K562 (cell line): Measurements from ENCODE around the gene FRMD4A. TPM values are rescaled to one million over a fixed set of nuclear protein-coding genes. Genes with fewer than 3 reads are reported as not detected.

Source experiments
- ATAC-seq: fragments of 200-7000 bp; cut with Tn5 transposase; 3 replicates; pipeline ENCODE4 v1.9.1; 2020; ENCODE audit warnings: moderate library complexity
- BruUV-seq: library from RNA; stranded (reverse); fragments of 400-500 nt; replicated peaks from 2 replicates; lab custom pipeline; 2021; lab: Mats Ljungman, UMichigan
- CTCF ChIA-PET: fragments of 300-600 bp; formaldehyde crosslinking; extraction: SDS; loops from one replicate; lab custom pipeline; 2021; ENCODE audit warnings: low intra/inter-chr PET ratio; lab: Yijun Ruan, JAX
- POLR2A ChIA-PET: fragments of 300-600, 350-650 bp; sonication (Branson Sonifier 250); formaldehyde crosslinking; extraction: SDS; loops from one replicate; lab custom pipeline; 2021; ENCODE audit warnings: antibody characterized with exemption, inconsistent platforms; lab: Yijun Ruan, JAX
- DNase-seq, 4 experiments: peaks; one replicate each; pipeline versions ENCODE4 v3.0.0 to v3.0.0-alpha.2; 2011 to 2018; ENCODE audit warnings: low spot score in 3 of 4, mixed read lengths in 3 of 4; ENCODE audit errors: extremely low read depth in 1 of 4
- FAIRE-seq: peaks from 2 replicates; lab custom pipeline; 2011; peaks lifted over from hg19 to GRCh38; lab: Jason Lieb, UNC
- H2AFZ ChIP-seq: 2 replicates; pipeline ENCODE4 v1.6.0; 2011; ENCODE audit warnings: low read depth, low read length, control low read depth, inconsistent platforms
- H3K27ac ChIP-seq: fragments of 200-600 bp; 3 replicates; pipeline ENCODE4 v1.8.0; 2011; ENCODE audit warnings: low read depth, mild to moderate bottlenecking, control low read depth, inconsistent platforms, low read length, moderate library complexity, mixed read lengths; ENCODE audit errors: extremely low read depth
- H3K27me3 ChIP-seq, 2 experiments: fragments of 300-600 bp in 1 of 2; 2 replicates in 1 of 2; 3 replicates in 1 of 2; pipeline versions ENCODE4 v1.6.0 to v1.8.0; 2011; ENCODE audit warnings: inconsistent platforms in 2 of 2, low read length in 2 of 2, mild to moderate bottlenecking in 1 of 2, mixed read lengths in 1 of 2, moderate library complexity in 1 of 2; ENCODE audit not compliant: control insufficient read depth in 2 of 2, insufficient read depth in 2 of 2
- H3K36me3 ChIP-seq: fragments of 300-600 bp; 3 replicates; pipeline ENCODE4 v1.8.0; 2011; ENCODE audit warnings: mild to moderate bottlenecking, low read length, inconsistent platforms; ENCODE audit not compliant: control insufficient read depth, insufficient read depth
- H3K4me1 ChIP-seq, 2 experiments: fragments of 200-600 bp in 1 of 2; replicated peaks in 1 of 2; 2 replicates in 1 of 2; 3 replicates in 1 of 2; pipeline versions ENCODE4 v1.5.1 to v1.8.0; 2011; ENCODE audit warnings: inconsistent platforms in 2 of 2, low read length in 2 of 2, mild to moderate bottlenecking in 1 of 2, mixed read lengths in 1 of 2, moderate library complexity in 1 of 2; ENCODE audit not compliant: control insufficient read depth in 2 of 2, insufficient read depth in 2 of 2
- H3K4me2 ChIP-seq: 2 replicates; pipeline ENCODE4 v1.6.1; 2011; ENCODE audit warnings: low read length, control low read depth, inconsistent platforms, mixed read lengths; ENCODE audit not compliant: insufficient read depth
- H3K4me3 ChIP-seq: fragments of 200-600 bp; sonication (generic), shearing (Covaris generic); 2 replicates; pipeline ENCODE4 v1.5.1; 2016; ENCODE audit warnings: control low read depth, inconsistent platforms
- H3K79me2 ChIP-seq: fragments of 200-600 bp; 3 replicates; pipeline ENCODE4 v1.8.0; 2011; ENCODE audit warnings: low read length, inconsistent platforms; ENCODE audit not compliant: control insufficient read depth, insufficient read depth
- H3K9ac ChIP-seq, 2 experiments: 2 replicates each; pipeline versions ENCODE4 v1.6.0 to v1.6.1; 2011; ENCODE audit warnings: low read depth in 2 of 2, low read length in 2 of 2, control low read depth in 1 of 2, inconsistent platforms in 1 of 2, mild to moderate bottlenecking in 1 of 2, mixed read lengths in 1 of 2; ENCODE audit not compliant: insufficient read depth in 1 of 2
- H3K9me1 ChIP-seq: one replicate; pipeline ENCODE4 v1.6.0; 2011; ENCODE audit warnings: inconsistent platforms, mild to moderate bottlenecking, low read length, moderate library complexity; ENCODE audit not compliant: control insufficient read depth, insufficient read depth
- H3K9me3 ChIP-seq: replicated peaks from 2 replicates; pipeline ENCODE4 v1.5.1; 2011; ENCODE audit warnings: low read depth, low read length, inconsistent platforms; ENCODE audit not compliant: control insufficient read depth, insufficient read depth
- H4K20me1 ChIP-seq: replicated peaks from 2 replicates; pipeline ENCODE4 v1.6.1; 2011; ENCODE audit warnings: low read length, inconsistent platforms, mixed read lengths; ENCODE audit not compliant: control insufficient read depth, insufficient read depth
- CTBP1 ChIP-seq: fragments of 450-650 bp; IDR thresholded peaks from 2 replicates; pipeline ENCODE4 v1.6.1; 2016; ENCODE audit warnings: borderline replicate concordance
- HDAC6 ChIP-seq: IDR thresholded peaks from 2 replicates; pipeline ENCODE4 v1.6.1; 2012; ENCODE audit warnings: low read depth, mild to moderate bottlenecking, control low read depth, inconsistent platforms, low read length, moderate library complexity
- HDAC8 ChIP-seq: fragments of 450-650 bp; IDR thresholded peaks from 2 replicates; pipeline ENCODE4 v1.6.1; 2016; ENCODE audit warnings: mild to moderate bottlenecking, missing genetic modification characterization, moderate library complexity, missing compliant biosample characterization
- HIVEP1 ChIP-seq: fragments of 250-450 bp; sonication (Bioruptor Pico); IDR thresholded peaks from 2 replicates; pipeline ENCODE4 v1.4.0; 2020; ENCODE audit warnings: mild to moderate bottlenecking
- IFI16 ChIP-seq: fragments of 250-450 bp; sonication (Bioruptor Pico); IDR thresholded peaks from 2 replicates; pipeline ENCODE4 v2.1.2; 2022; ENCODE audit warnings: mild to moderate bottlenecking, inconsistent platforms
- ILK ChIP-seq: fragments of 450-650 bp; IDR thresholded peaks from 2 replicates; pipeline ENCODE4 v1.6.1; 2016; ENCODE audit warnings: missing genetic modification characterization, low read depth, mild to moderate bottlenecking, missing compliant biosample characterization, moderate library complexity, borderline replicate concordance
- MTA1 ChIP-seq: fragments of 450-650 bp; IDR thresholded peaks from 2 replicates; pipeline ENCODE4 v1.6.1; 2017; ENCODE audit warnings: borderline replicate concordance
- NEUROD1 ChIP-seq: fragments of 150-350 bp; IDR thresholded peaks from 2 replicates; pipeline ENCODE4 v1.6.1; 2014; ENCODE audit warnings: borderline replicate concordance, low read length, low read depth; ENCODE audit not compliant: partially characterized antibody
- PPARD ChIP-seq: fragments of 250-450 bp; sonication (Bioruptor Pico); IDR thresholded peaks from 2 replicates; pipeline ENCODE4 v1.8.0; 2022; ENCODE audit warnings: inconsistent platforms, mild to moderate bottlenecking, moderate library complexity
- RCOR1 ChIP-seq, 2 experiments: IDR thresholded peaks; 2 replicates each; pipeline ENCODE4 v1.6.1; 2012; ENCODE audit warnings: low read depth in 2 of 2, low read length in 2 of 2, borderline replicate concordance in 1 of 2, improper control_type of control experiment in 1 of 2
- ZFP1 ChIP-seq: fragments of 450-650 bp; formaldehyde crosslinking; IDR thresholded peaks from 2 replicates; pipeline ENCODE4 v1.4.0; 2020; ENCODE audit warnings: mild to moderate bottlenecking, mixed read lengths
- ZNF134 ChIP-seq: fragments of 250-450 bp; sonication (Bioruptor Pico); conservative IDR thresholded peaks from 2 replicates; pipeline ENCODE4 v1.4.0; 2020
- ZNF175 ChIP-seq: fragments of 200-800 bp; sonication (Bioruptor generic); IDR thresholded peaks from 2 replicates; pipeline ENCODE4 v1.6.1; 2016; ENCODE audit warnings: low read depth, mild to moderate bottlenecking, missing genetic modification characterization, missing compliant biosample characterization
- ZNF444 ChIP-seq: fragments of 250-450 bp; sonication (Bioruptor Pico); IDR thresholded peaks from 2 replicates; pipeline ENCODE4 v1.4.0; 2020; ENCODE audit warnings: mild to moderate bottlenecking, moderate library complexity
- WGBS: fragments of 100-300 bp; shearing (Covaris generic); methylation state at CpG from one replicate; pipeline ENCODE4 v1.1.6; 2016; ENCODE audit warnings: low coverage, mixed read lengths; ENCODE audit not compliant: insufficient coverage; ENCODE audit errors: missing lambda C conversion rate; 5-methylcytosine and 5-hydroxymethylcytosine counted together
- in situ Hi-C: fragments of 300-500 bp; cut with MboI; formaldehyde crosslinking; loops from 4 replicates; pipeline ENCODE4 v1.15.0; 2018; ENCODE audit warnings: inconsistent platforms, mixed read lengths
- intact Hi-C: fragments of 100-400 bp; cut with micrococcal nuclease; formaldehyde crosslinking; loops from 2 replicates; pipeline ENCODE4 v1.14.2; 2022
- polyA plus RNA-seq, 8 experiments: library from polyadenylated mRNA; depleted of rRNA in 4 of 8; stranded (reverse) in 5 of 8; unstranded in 3 of 8; fragments of >200 nt; fragmentation: Nextera tagmentation in 2 of 8; fragmentation: Illumina TruSeq in 1 of 8; extraction: Ambion mirVana in 2 of 8; extraction: Trizol in 1 of 8; gene quantifications; 2 replicates each; pipeline versions ENCODE4 v1.2.1 to v1.2.3, GENCODE V29; 2011 to 2014; ENCODE audit warnings: inconsistent platforms in 1 of 8, missing spikeins in 1 of 8
- total RNA-seq, 7 experiments: library from RNA; depleted of rRNA in 6 of 7; stranded (reverse); fragments of >200 nt in 6 of 7; fragmentation: Illumina TruSeq in 2 of 7; extraction: Trizol in 2 of 7; gene quantifications; 2 replicates each; pipeline versions ENCODE4 v1.2.1 to v1.2.3, GENCODE V29; 2011 to 2021; ENCODE audit warnings: low replicate concordance in 1 of 7
- TF ChIP-seq, protein P1 (sequence below): fragments of 450-650 bp; formaldehyde crosslinking; IDR thresholded peaks from 2 replicates; pipeline ENCODE4 v1.4.0; 2020; ENCODE audit warnings: mild to moderate bottlenecking, moderate library complexity
- TF ChIP-seq, protein P2 (sequence below): fragments of 450-650 bp; formaldehyde crosslinking; IDR thresholded peaks from 2 replicates; pipeline ENCODE4 v1.4.0; 2022; ENCODE audit warnings: missing genetic modification characterization
- TF ChIP-seq, protein P3 (sequence below): sonication (generic); formaldehyde crosslinking; IDR thresholded peaks from 2 replicates; pipeline ENCODE4 v1.4.0; 2020; ENCODE audit warnings: mild to moderate bottlenecking, missing genetic modification reagents

Gene FRMD4A
- total and polyA plus RNA-seq, 9 of the 15 experiments (the other 6 are each of a cell fraction or from before 2014, with no cell fraction given) = 0.80 to 5.2 (median 3.0) TPM

DNA sequence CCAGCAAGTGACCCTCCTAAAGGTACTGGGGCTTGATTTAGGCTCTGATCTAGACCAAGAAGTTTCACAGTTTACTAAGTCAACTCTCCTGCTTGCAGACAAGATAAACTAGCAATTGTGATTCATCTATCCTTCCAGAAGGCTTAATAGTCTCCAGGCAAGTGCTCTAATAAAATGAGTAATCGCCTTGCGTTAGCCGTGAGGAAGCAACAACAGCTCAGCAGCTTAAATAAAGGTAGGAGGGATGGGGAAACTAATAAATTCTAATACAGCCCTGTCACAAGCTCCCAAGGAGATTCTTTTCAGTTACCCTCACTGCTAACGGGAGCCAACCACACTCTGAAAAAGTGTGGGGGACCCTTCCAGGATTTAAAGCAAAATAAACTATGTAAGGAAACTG, 48.4 kb downstream of the FRMD4A start (continued):
- TF ChIP-seq ZNF444 (no peak), ZNF134 (CRISPR knock-in tag) (no peak), HDAC8 (no peak), HIVEP1 (no peak), CTBP1 (no peak), NEUROD1 (no peak), ILK (tag) (no peak), HDAC6 (no peak)
- TF ChIP-seq, protein P1, sequence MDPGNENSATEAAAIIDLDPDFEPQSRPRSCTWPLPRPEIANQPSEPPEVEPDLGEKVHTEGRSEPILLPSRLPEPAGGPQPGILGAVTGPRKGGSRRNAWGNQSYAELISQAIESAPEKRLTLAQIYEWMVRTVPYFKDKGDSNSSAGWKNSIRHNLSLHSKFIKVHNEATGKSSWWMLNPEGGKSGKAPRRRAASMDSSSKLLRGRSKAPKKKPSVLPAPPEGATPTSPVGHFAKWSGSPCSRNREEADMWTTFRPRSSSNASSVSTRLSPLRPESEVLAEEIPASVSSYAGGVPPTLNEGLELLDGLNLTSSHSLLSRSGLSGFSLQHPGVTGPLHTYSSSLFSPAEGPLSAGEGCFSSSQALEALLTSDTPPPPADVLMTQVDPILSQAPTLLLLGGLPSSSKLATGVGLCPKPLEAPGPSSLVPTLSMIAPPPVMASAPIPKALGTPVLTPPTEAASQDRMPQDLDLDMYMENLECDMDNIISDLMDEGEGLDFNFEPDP (CRISPR knock-in tag) = no peak

DNA sequence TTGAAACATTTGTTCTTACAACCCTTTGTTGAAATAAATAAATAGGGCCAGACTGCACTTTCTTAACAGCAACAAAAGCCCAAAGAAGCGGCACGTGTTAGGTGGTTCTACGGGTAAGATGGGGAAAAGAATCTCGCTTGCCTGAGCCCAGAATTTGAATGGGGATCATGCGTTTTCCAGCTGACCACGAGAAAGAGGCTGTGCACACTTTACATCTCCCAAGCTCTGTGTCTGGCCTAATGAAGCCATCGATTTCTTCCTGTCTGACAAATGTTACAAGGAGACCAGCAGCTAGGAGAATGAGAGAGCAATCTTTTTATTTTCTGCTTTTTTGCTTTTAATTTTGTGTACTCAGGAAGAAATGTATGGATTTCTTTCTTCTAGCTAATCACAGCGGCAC, 52.2 kb downstream of the FRMD4A start:
- H3K4me2 ChIP-seq = no peak overlapping the region
- BruUV-seq = no TSS peak
- H3K27ac ChIP-seq = no peak overlapping the region
- 0% methylated on average over 8 of the region's 8 CpGs for WGBS
- H3K36me3 ChIP-seq = no peaks in the 10 kb centered on the region
- intact Hi-C loops = no loop called here
- H3K27me3 ChIP-seq = peaks cover 0 to 31% of the 10 kb centered on the region in 2 experiments; a peak in 4 of 5 replicates
- H3K4me3 ChIP-seq = no peak overlapping the region
- no peak overlapping the region for H3K9ac ChIP-seq
- H3K4me1 ChIP-seq = no peaks in the 10 kb centered on the region
- POLR2A ChIA-PET = interaction anchor here (1.2 kb wide), 1 partner anchor 93 kb away, joined by 4 read pairs; no protein-coding TSS in a partner anchor
- DNase-seq (no peak), ATAC-seq (no peak), FAIRE-seq (no peak)
- H3K79me2 ChIP-seq = no peaks in the 10 kb centered on the region
- H4K20me1 ChIP-seq = no peaks in the 10 kb centered on the region
- no peaks in the 10 kb centered on the region for H3K9me1 ChIP-seq
- H3K9me3 ChIP-seq = no peaks in the 10 kb centered on the region
- H2AFZ ChIP-seq = no peak overlapping the region
- in situ Hi-C loops = no loop called here
- CTCF ChIA-PET = no interaction called here
- TF ChIP-seq IFI16 (CRISPR knock-in tag) (no peak), ZNF175 (CRISPR knock-in tag) (no peak), RCOR1 (IDR thresholded peaks at IDR 0.05; ENCODE audit: borderline replicate concordance in 1 of 2, low read depth in 2 of 2, low read length in 2 of 2) (no peak), PPARD (CRISPR knock-in tag) (no peak), ZFP1 (CRISPR knock-in tag) (no peak), MTA1 (no peak)
- TF ChIP-seq, protein P2, sequence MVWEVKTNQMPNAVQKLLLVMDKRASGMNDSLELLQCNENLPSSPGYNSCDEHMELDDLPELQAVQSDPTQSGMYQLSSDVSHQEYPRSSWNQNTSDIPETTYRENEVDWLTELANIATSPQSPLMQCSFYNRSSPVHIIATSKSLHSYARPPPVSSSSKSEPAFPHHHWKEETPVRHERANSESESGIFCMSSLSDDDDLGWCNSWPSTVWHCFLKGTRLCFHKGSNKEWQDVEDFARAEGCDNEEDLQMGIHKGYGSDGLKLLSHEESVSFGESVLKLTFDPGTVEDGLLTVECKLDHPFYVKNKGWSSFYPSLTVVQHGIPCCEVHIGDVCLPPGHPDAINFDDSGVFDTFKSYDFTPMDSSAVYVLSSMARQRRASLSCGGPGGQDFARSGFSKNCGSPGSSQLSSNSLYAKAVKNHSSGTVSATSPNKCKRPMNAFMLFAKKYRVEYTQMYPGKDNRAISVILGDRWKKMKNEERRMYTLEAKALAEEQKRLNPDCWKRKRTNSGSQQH (CRISPR knock-in tag) = no peak
- TF ChIP-seq, protein P3, sequence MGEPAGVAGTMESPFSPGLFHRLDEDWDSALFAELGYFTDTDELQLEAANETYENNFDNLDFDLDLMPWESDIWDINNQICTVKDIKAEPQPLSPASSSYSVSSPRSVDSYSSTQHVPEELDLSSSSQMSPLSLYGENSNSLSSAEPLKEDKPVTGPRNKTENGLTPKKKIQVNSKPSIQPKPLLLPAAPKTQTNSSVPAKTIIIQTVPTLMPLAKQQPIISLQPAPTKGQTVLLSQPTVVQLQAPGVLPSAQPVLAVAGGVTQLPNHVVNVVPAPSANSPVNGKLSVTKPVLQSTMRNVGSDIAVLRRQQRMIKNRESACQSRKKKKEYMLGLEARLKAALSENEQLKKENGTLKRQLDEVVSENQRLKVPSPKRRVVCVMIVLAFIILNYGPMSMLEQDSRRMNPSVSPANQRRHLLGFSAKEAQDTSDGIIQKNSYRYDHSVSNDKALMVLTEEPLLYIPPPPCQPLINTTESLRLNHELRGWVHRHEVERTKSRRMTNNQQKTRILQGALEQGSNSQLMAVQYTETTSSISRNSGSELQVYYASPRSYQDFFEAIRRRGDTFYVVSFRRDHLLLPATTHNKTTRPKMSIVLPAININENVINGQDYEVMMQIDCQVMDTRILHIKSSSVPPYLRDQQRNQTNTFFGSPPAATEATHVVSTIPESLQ = no peak
